HEK293 (cell line): Measurements from ENCODE around the gene CFAP410.
A peak's percentile ranks its signal among the peaks of the same experiment; 100 is the strongest.

ENCODE experiments used
- BCL11A ChIP-seq: fragments of 450-650 bp; formaldehyde crosslinking; IDR thresholded peaks from 2 replicates; pipeline ENCODE4 v1.5.1; 2016; ENCODE audit warnings: low read depth, missing biosample characterization, missing genetic modification characterization
- GLIS1 ChIP-seq: fragments of 450-650 bp; formaldehyde crosslinking; IDR thresholded peaks from 2 replicates; pipeline ENCODE4 v1.5.1; 2016; ENCODE audit warnings: missing biosample characterization, missing genetic modification characterization
- KLF7 ChIP-seq: fragments of 450-650 bp; formaldehyde crosslinking; IDR thresholded peaks from 2 replicates; pipeline ENCODE4 v1.5.1; 2016; ENCODE audit warnings: missing biosample characterization, missing genetic modification characterization, borderline replicate concordance
- TCF7L2 ChIP-seq: IDR thresholded peaks from 2 replicates; pipeline ENCODE4 v1.6.1; 2011; ENCODE audit warnings: low read depth, mild to moderate bottlenecking, inconsistent platforms, low read length, moderate library complexity, borderline replicate concordance
- ZBTB20 ChIP-seq: fragments of 450-650 bp; formaldehyde crosslinking; IDR thresholded peaks from 2 replicates; pipeline ENCODE4 v1.5.1; 2016; ENCODE audit warnings: missing biosample characterization, missing genetic modification characterization
- ZBTB21 ChIP-seq: fragments of 450-650 bp; formaldehyde crosslinking; IDR thresholded peaks from 2 replicates; pipeline ENCODE4 v1.5.1; 2017; ENCODE audit warnings: missing biosample characterization, missing genetic modification characterization
- ZBTB8A ChIP-seq: fragments of 450-650 bp; formaldehyde crosslinking; IDR thresholded peaks from 2 replicates; pipeline ENCODE4 v1.5.1; 2016; ENCODE audit warnings: missing biosample characterization, missing genetic modification characterization
- ZEB2 ChIP-seq: fragments of 450-650 bp; formaldehyde crosslinking; IDR thresholded peaks from 2 replicates; pipeline ENCODE4 v1.5.1; 2016; ENCODE audit warnings: missing biosample characterization, missing genetic modification characterization
- ZFHX2 ChIP-seq: fragments of 450-650 bp; formaldehyde crosslinking; conservative IDR thresholded peaks from 2 replicates; pipeline ENCODE4 v1.5.1; 2016; ENCODE audit warnings: missing biosample characterization, missing genetic modification characterization
- ZFP3 ChIP-seq: fragments of 450-650 bp; formaldehyde crosslinking; IDR thresholded peaks from 2 replicates; pipeline ENCODE4 v1.5.1; 2016; ENCODE audit warnings: low read depth, missing biosample characterization, missing genetic modification characterization
- ZNF112 ChIP-seq: fragments of 450-650 bp; formaldehyde crosslinking; IDR thresholded peaks from 2 replicates; pipeline ENCODE4 v1.5.0; 2017; ENCODE audit warnings: missing biosample characterization, missing genetic modification characterization
- ZNF157 ChIP-seq: fragments of 450-650 bp; formaldehyde crosslinking; IDR thresholded peaks from 2 replicates; pipeline ENCODE4 v1.5.1; 2016; ENCODE audit warnings: missing biosample characterization, missing genetic modification characterization
- ZNF169 ChIP-seq: fragments of 450-650 bp; formaldehyde crosslinking; IDR thresholded peaks from 2 replicates; pipeline ENCODE4 v1.5.1; 2016; ENCODE audit warnings: missing biosample characterization, missing genetic modification characterization
- ZNF184 ChIP-seq: fragments of 450-650 bp; IDR thresholded peaks from 2 replicates; pipeline ENCODE4 v1.5.1; 2018; ENCODE audit warnings: missing biosample characterization, mild to moderate bottlenecking, missing genetic modification characterization
- ZNF2 ChIP-seq: fragments of 450-650 bp; formaldehyde crosslinking; IDR thresholded peaks from 2 replicates; pipeline ENCODE4 v1.5.1; 2016; ENCODE audit warnings: missing biosample characterization, missing genetic modification characterization
- ZNF335 ChIP-seq: fragments of 450-650 bp; formaldehyde crosslinking; conservative IDR thresholded peaks from 2 replicates; pipeline ENCODE4 v1.5.1; 2016; ENCODE audit warnings: missing biosample characterization, missing genetic modification characterization
- ZNF350 ChIP-seq: fragments of 450-650 bp; formaldehyde crosslinking; IDR thresholded peaks from 2 replicates; pipeline ENCODE4 v1.5.0; 2017; ENCODE audit warnings: missing biosample characterization, mild to moderate bottlenecking, missing genetic modification characterization
- ZNF354C ChIP-seq: fragments of 450-650 bp; formaldehyde crosslinking; IDR thresholded peaks from 2 replicates; pipeline ENCODE4 v1.5.1; 2016; ENCODE audit warnings: missing biosample characterization, missing genetic modification characterization, low read depth, borderline replicate concordance
- ZNF366 ChIP-seq: fragments of 450-650 bp; formaldehyde crosslinking; conservative IDR thresholded peaks from 2 replicates; pipeline ENCODE4 v1.5.1; 2016; ENCODE audit warnings: missing biosample characterization, missing genetic modification characterization
- ZNF473 ChIP-seq: fragments of 450-650 bp; formaldehyde crosslinking; IDR thresholded peaks from 2 replicates; pipeline ENCODE4 v1.5.1; 2017; ENCODE audit warnings: missing biosample characterization, missing genetic modification characterization
- ZNF561 ChIP-seq: fragments of 450-650 bp; IDR thresholded peaks from 2 replicates; pipeline ENCODE4 v1.5.1; 2018; ENCODE audit warnings: missing biosample characterization, missing genetic modification characterization, borderline replicate concordance
- ZNF585B ChIP-seq: fragments of 450-650 bp; formaldehyde crosslinking; IDR thresholded peaks from 2 replicates; pipeline ENCODE4 v1.5.1; 2016; ENCODE audit warnings: missing biosample characterization, missing genetic modification characterization
- ZNF654 ChIP-seq: fragments of 450-650 bp; formaldehyde crosslinking; IDR thresholded peaks from 2 replicates; pipeline ENCODE4 v1.5.1; 2016; ENCODE audit warnings: low read depth, missing biosample characterization, missing genetic modification characterization
- ZNF768 ChIP-seq: fragments of 450-650 bp; formaldehyde crosslinking; IDR thresholded peaks from 2 replicates; pipeline ENCODE4 v1.5.1; 2018; ENCODE audit warnings: missing biosample characterization, mild to moderate bottlenecking, missing genetic modification characterization
- TF ChIP-seq, protein P1 (sequence below): fragments of 450-650 bp; formaldehyde crosslinking; IDR thresholded peaks from 2 replicates; pipeline ENCODE4 v1.5.1; 2016; ENCODE audit warnings: missing biosample characterization, missing genetic modification characterization
- TF ChIP-seq, protein P2 (sequence below): fragments of 450-650 bp; formaldehyde crosslinking; IDR thresholded peaks from 2 replicates; pipeline ENCODE4 v1.5.1; 2016; ENCODE audit warnings: missing biosample characterization, missing genetic modification characterization
- TF ChIP-seq, protein P3 (sequence below): fragments of 450-650 bp; formaldehyde crosslinking; IDR thresholded peaks from 2 replicates; pipeline ENCODE4 v1.5.1; 2016; ENCODE audit warnings: missing biosample characterization, missing genetic modification characterization
- TF ChIP-seq, protein P4 (sequence below): fragments of 450-650 bp; formaldehyde crosslinking; IDR thresholded peaks from 2 replicates; pipeline ENCODE4 v1.5.1; 2017; ENCODE audit warnings: missing biosample characterization, missing genetic modification characterization
- TF ChIP-seq, protein P5 (sequence below): fragments of 450-650 bp; formaldehyde crosslinking; IDR thresholded peaks from 2 replicates; pipeline ENCODE4 v1.5.1; 2016; ENCODE audit warnings: missing biosample characterization, missing genetic modification characterization
- TF ChIP-seq, protein P6 (sequence below): fragments of 450-650 bp; formaldehyde crosslinking; IDR thresholded peaks from 2 replicates; pipeline ENCODE4 v1.5.1; 2017; ENCODE audit warnings: missing biosample characterization, missing genetic modification characterization
- TF ChIP-seq, protein P7 (sequence below): fragments of 450-650 bp; formaldehyde crosslinking; IDR thresholded peaks from 2 replicates; pipeline ENCODE4 v1.5.1; 2017; ENCODE audit warnings: missing biosample characterization, missing genetic modification characterization

Gene CFAP410

DNA sequence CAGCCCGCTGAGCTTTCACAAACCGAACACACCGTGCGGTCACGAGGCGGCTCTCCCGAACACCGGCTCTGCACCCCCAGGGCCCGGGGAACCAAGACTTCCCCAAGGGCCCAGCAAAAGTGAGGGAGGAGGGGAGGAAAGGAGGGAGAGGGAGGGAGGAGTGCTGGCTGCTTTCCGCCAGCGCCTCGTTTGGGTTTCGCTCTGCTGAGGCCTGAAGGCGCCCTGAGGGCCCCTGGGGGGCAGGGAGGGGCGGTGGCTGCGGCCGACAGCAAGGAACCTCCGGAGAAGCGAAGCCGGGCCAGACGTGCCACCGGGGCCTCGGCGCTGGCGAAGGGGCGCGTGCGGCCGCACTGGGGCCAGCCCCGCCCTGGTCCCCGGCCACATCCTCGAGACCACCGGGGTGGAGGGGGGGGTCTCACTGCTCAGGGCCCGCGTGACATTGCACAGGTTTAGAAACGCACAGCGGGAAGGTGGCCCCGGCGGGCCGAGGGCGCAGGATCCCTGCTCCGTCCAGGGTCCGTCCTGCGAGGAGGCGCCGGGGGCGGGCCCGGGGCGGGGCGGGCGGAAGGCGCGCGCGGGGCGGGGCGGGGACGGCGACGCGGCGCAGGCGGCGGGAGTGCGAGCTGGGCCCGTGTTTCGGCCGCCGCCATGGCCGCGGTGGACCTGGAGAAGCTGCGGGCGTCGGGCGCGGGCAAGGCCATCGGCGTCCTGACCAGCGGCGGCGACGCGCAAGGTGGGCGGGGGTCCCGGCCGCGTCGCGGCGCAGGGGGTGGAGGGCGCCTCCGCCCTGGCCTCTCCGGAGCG, 39.5 kb downstream of the CFAP410 start, which contains the start of gene PFKL (continued):
- TF ChIP-seq, protein P1, sequence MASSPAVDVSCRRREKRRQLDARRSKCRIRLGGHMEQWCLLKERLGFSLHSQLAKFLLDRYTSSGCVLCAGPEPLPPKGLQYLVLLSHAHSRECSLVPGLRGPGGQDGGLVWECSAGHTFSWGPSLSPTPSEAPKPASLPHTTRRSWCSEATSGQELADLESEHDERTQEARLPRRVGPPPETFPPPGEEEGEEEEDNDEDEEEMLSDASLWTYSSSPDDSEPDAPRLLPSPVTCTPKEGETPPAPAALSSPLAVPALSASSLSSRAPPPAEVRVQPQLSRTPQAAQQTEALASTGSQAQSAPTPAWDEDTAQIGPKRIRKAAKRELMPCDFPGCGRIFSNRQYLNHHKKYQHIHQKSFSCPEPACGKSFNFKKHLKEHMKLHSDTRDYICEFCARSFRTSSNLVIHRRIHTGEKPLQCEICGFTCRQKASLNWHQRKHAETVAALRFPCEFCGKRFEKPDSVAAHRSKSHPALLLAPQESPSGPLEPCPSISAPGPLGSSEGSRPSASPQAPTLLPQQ (tag by site-specific recombination) = peak; percentile 85
- TF ChIP-seq ZNF354C (tag by site-specific recombination) (no peak), KLF7 (peak; percentile 94), BCL11A (tag by site-specific recombination) (peak; percentile 78), ZNF585B (tag by site-specific recombination) (no peak), ZBTB20 (peak; percentile 96), ZNF157 (tag by site-specific recombination) (no peak), ZFHX2 (tag by site-specific recombination) (peak; percentile 39; the same call in 1 of the 2 replicates), ZNF473 (tag by site-specific recombination) (no peak), ZNF654 (no peak), ZNF112 (no peak), ZNF366 (tag by site-specific recombination) (peak; percentile 88), ZNF169 (tag by site-specific recombination) (no peak), ZNF335 (tag by site-specific recombination) (peak; percentile 86), ZNF350 (no peak), ZNF184 (tag by site-specific recombination) (peak; percentile 42; the same call in 1 of the 2 replicates), TCF7L2 (no peak), ZNF768 (tag by site-specific recombination) (no peak), ZFP3 (tag by site-specific recombination) (no peak), ZNF2 (tag by site-specific recombination) (0 out of 2 replicates have a peak, but pooled peaks have one; percentile 59), ZBTB21 (tag by site-specific recombination) (no peak), GLIS1 (tag by site-specific recombination) (peak; percentile 96), ZEB2 (tag by site-specific recombination) (peak; percentile 90), ZNF561 (tag by site-specific recombination) (peak; percentile 95), ZBTB8A (peak; percentile 88)
- TF ChIP-seq, protein P2, sequence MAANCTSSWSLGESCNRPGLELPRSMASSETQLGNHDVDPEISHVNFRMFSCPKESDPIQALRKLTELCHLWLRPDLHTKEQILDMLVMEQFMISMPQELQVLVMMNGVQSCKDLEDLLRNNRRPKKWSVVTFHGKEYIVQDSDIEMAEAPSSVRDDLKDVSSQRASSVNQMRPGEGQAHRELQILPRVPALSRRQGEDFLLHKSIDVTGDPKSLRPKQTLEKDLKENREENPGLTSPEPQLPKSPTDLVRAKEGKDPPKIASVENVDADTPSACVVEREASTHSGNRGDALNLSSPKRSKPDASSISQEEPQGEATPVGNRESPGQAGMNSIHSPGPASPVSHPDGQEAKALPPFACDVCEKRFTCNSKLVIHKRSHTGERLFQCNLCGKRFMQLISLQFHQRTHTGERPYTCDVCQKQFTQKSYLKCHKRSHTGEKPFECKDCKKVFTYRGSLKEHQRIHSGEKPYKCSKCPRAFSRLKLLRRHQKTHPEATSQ (tag by site-specific recombination) = peak; percentile 93
- TF ChIP-seq, protein P3, sequence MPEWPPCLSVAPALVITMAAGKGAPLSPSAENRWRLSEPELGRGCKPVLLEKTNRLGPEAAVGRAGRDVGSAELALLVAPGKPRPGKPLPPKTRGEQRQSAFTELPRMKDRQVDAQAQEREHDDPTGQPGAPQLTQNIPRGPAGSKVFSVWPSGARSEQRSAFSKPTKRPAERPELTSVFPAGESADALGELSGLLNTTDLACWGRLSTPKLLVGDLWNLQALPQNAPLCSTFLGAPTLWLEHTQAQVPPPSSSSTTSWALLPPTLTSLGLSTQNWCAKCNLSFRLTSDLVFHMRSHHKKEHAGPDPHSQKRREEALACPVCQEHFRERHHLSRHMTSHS (tag by site-specific recombination) = no peak
- TF ChIP-seq, protein P4, sequence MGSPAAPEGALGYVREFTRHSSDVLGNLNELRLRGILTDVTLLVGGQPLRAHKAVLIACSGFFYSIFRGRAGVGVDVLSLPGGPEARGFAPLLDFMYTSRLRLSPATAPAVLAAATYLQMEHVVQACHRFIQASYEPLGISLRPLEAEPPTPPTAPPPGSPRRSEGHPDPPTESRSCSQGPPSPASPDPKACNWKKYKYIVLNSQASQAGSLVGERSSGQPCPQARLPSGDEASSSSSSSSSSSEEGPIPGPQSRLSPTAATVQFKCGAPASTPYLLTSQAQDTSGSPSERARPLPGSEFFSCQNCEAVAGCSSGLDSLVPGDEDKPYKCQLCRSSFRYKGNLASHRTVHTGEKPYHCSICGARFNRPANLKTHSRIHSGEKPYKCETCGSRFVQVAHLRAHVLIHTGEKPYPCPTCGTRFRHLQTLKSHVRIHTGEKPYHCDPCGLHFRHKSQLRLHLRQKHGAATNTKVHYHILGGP (tag by site-specific recombination) = no peak
- TF ChIP-seq, protein P5, sequence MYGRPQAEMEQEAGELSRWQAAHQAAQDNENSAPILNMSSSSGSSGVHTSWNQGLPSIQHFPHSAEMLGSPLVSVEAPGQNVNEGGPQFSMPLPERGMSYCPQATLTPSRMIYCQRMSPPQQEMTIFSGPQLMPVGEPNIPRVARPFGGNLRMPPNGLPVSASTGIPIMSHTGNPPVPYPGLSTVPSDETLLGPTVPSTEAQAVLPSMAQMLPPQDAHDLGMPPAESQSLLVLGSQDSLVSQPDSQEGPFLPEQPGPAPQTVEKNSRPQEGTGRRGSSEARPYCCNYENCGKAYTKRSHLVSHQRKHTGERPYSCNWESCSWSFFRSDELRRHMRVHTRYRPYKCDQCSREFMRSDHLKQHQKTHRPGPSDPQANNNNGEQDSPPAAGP (tag by site-specific recombination) = peak; percentile 92
- TF ChIP-seq, protein P6, sequence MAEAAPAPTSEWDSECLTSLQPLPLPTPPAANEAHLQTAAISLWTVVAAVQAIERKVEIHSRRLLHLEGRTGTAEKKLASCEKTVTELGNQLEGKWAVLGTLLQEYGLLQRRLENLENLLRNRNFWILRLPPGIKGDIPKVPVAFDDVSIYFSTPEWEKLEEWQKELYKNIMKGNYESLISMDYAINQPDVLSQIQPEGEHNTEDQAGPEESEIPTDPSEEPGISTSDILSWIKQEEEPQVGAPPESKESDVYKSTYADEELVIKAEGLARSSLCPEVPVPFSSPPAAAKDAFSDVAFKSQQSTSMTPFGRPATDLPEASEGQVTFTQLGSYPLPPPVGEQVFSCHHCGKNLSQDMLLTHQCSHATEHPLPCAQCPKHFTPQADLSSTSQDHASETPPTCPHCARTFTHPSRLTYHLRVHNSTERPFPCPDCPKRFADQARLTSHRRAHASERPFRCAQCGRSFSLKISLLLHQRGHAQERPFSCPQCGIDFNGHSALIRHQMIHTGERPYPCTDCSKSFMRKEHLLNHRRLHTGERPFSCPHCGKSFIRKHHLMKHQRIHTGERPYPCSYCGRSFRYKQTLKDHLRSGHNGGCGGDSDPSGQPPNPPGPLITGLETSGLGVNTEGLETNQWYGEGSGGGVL (tag by site-specific recombination) = peak; percentile 97
- TF ChIP-seq, protein P7, sequence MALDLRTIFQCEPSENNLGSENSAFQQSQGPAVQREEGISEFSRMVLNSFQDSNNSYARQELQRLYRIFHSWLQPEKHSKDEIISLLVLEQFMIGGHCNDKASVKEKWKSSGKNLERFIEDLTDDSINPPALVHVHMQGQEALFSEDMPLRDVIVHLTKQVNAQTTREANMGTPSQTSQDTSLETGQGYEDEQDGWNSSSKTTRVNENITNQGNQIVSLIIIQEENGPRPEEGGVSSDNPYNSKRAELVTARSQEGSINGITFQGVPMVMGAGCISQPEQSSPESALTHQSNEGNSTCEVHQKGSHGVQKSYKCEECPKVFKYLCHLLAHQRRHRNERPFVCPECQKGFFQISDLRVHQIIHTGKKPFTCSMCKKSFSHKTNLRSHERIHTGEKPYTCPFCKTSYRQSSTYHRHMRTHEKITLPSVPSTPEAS = 0 out of 2 replicates have a peak, but pooled peaks have one; percentile 14
